ENCODE data around the gene SCN2B. TPM values are rescaled to one million over a fixed set of nuclear protein-coding genes. Genes with fewer than 3 reads are reported as not detected.

SCN2B gene, protein sequence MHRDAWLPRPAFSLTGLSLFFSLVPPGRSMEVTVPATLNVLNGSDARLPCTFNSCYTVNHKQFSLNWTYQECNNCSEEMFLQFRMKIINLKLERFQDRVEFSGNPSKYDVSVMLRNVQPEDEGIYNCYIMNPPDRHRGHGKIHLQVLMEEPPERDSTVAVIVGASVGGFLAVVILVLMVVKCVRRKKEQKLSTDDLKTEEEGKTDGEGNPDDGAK
- total RNA-seq = under 0.01 and 0.57 TPM in 2 replicates

DNA sequence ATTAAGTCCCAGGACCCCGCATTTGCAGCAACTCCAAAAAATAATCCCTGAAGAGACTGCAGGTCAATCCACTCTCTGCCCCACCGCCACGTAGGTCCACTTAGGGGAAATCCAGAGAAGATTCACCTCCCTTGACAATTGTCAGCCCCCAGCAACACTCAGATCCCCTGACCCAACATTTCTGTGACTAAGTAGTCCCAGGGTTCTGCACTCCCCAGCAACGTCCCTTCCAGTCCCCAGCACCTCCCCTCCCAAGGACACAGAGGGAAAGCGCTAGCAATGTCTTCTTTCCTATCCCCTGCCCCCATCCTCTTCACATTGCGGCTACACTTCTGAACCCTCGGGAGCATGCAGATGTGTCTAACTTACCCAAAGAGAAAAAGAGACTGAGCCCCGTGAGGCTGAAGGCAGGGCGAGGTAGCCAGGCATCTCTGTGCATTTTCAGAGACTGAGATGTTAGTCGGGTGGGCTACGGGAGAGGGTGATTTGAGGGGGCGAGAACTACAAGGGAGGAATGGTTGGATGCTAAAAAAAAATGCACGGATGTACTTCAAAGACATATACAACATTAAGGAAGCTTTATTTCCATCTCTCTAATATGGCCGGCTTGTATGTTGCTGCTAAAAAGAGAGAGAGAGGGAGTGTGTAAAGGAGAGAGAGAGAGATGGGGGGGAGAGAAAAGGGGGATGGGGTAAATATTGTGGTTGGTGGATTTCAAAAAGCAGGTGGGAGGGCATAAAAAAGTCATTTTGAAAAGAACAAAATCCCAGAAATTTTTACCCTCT is at the start of gene SCN2B:
Gene SCN2B, minus strand, starts transcription at position 647 of the 785 bp plus-strand sequence. Its CDS starts 208 bp downstream, at position 439.

GRCh38 chr11:118224511-118225188 is 48.2 kb upstream of the SCN2B start, which contains the start of gene JAML:
Gene JAML, minus strand, starts transcription at chr11:118225011. Its CDS starts 10,145 bp downstream, at chr11:118214866.

GRCh38 chr11:118152552-118153471 is 23.6 kb downstream of the SCN2B start, which contains the start of gene SCN4B:
Gene SCN4B, minus strand, starts transcription at chr11:118152823. Its CDS starts 150 bp downstream, at chr11:118152673.

Other genes with a start within 250 kb of the SCN2B start
- gene TMPRSS13, start 247.2 kb downstream of the SCN2B start, total RNA-seq = 3.6 and 6.8 TPM in 2 replicates
- under 0.01 TPM in 2 replicates for gene IL10RA, start 190.2 kb downstream of the SCN2B start, total RNA-seq
- gene TMPRSS4, start 99.6 kb downstream of the SCN2B start, total RNA-seq = 14.4 and 229 TPM in 2 replicates
- gene SMIM35, start 89.7 kb downstream of the SCN2B start, total RNA-seq = not detected in 2 replicates
- 0.68 and 2.6 TPM in 2 replicates for gene SCN4B, start 23.8 kb downstream of the SCN2B start, total RNA-seq
- not detected in 2 replicates for gene JAML, start 48.4 kb upstream of the SCN2B start, total RNA-seq
- 44.3 and 64.3 TPM in 2 replicates for gene MPZL3, start 75.7 kb upstream of the SCN2B start, total RNA-seq
- 48.2 and 140 TPM in 2 replicates for gene MPZL2, start 87.7 kb upstream of the SCN2B start, total RNA-seq
- 0.07 TPM in 1 of 2 replicates, not detected in the other for gene CD3E, start 128.1 kb upstream of the SCN2B start, total RNA-seq
- gene CD3D, start 166.1 kb upstream of the SCN2B start, total RNA-seq = not detected in 2 replicates
- gene CD3G, start 167.7 kb upstream of the SCN2B start, total RNA-seq = not detected in 2 replicates
- gene UBE4A, start 183.0 kb upstream of the SCN2B start, total RNA-seq = 24.3 and 32.5 TPM in 2 replicates
- gene ATP5MG, start 225.0 kb upstream of the SCN2B start, total RNA-seq = 52.5 and 121 TPM in 2 replicates